GM19455 (cell line): Measurements from ENCODE around the gene PPP1R9B.

Experiments used
- ATAC-seq: cut with Tn5 transposase; IDR thresholded peaks from one replicate; pipeline ENCODE4 v1.9.1; 2021; ENCODE audit not compliant: unreplicated experiment

Gene PPP1R9B

DNA sequence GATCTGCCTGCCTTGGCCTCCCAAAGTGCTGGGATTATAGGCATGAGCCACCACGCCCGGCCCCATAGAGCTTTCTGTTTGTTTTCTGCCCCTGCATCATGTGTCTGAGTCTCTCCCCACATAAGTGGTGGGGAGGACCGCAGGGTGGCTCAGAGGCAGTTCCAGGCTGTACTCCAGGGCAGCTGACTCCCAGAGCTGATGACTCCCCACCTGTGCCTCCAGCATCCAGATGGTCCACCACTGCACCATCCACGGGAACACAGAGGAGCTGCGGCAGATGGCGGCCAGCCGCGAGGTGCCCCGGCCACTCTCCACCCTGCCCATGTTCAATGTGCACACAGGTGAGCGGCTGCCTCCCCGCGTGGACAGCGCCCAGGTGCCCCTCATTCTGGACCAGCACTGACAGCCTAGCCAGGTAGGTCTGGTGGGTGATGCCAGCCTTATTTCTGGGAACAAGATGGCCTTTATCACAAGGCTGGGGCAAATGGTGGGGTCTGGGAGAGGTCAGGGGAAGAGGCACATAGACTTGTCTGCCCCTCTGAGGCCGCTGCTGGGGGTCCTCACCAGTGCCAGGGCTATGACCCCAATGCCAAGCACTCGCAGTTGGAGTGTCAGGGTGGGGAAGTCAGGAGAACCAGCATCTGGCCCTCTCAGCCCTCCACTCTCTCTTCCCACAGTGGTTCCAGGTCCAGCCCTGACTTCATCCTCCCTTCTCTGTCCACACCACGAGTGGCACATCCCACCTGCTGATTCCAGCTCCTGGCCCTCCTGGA lies 24.7 kb upstream of the PPP1R9B start:
- no peak for ATAC-seq

- no peak for ATAC-seq
Measured at GRCh38 chr17:50174444-50174843, 24.0 kb upstream of the PPP1R9B start.

DNA sequence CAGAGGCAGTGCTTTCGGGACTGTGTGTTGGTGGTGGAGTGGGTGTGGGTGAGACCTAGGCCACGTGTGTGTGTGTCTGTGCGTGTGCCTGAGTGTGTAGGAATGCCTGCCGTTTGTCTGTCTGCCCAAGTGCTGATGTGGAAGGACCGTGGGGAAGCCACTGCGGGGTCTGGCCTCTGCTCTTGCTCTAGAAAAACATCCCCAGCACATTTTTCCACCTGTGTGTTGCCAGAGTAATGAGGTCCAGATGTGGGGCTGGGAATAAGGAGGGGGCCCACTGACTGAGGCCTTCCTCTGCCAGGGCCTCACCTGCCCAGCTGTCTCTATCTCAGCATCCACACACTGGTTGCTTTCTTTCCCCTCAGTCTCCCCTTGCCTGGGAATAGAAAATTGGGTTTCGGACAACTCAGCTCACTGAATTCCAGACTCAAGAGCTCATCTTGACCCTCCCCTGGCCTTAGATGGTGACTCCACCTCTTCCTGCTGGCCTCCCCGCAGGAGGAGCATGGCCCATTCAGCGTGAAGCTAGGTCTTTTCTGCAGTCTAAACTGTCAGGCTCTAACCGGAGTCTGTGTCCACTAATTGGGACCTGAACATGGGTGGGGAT lies 23.0 kb upstream of the PPP1R9B start:
- no peak for ATAC-seq

DNA sequence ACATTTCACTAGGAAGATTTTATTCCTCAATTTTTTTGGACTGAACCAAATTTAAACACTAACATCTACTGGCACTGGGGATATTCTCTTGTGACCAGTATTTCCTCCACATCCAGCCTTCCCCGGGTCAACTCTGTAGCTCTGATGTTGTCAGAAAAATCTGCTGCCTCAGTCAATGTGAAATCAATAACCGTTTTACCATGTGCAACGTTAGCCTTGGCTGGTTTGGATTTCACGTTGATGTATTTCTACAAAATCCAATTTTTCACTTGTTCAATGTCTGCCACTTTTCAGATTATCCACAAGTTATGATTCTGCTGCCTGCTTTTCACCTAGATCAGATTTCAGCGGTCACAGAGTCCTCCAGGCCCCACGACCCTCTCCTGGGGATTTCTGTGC lies 22.5 kb upstream of the PPP1R9B start:
- ATAC-seq: no peak

- ATAC-seq: no peak
Measured at GRCh38 chr17:50172130-50172529, 21.7 kb upstream of the PPP1R9B start.

DNA sequence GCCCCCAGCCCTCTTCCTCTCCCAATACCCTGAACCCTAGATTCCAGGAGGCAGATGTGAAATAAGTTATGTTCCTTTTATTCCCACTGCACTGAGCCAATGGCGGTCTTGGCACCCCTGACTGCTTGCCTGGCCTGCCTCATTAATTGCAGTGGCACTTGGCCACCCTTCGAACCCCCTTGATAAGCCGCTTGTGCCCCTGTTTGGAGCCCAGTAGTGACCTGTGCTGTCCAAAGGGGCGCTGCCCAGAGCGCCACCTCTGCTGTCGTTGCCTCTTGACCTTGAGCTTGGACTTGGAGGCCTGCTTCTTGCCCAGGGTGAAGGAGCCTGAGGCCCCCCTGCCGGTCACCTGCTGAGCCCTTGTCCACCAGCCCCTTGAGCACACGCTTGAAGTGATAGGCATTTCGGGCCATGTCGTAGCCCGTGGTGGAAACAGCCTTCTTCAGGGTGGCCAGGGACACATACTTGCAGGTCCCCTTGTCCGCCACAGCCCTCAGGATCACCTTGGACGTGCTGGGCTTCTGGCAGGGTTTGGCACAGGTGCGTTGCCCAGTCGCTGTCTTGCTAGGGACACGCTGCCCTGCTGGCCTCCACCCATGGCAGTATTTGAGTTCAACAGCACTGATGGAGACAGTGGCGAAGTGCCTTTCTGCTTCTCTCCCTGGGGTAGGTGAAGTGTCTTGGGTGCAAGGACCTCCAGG lies 21.0 kb upstream of the PPP1R9B start:
- no peak for ATAC-seq

- ATAC-seq: no peak
Measured at GRCh38 chr17:50170662-50171370, 20.3 kb upstream of the PPP1R9B start.

DNA sequence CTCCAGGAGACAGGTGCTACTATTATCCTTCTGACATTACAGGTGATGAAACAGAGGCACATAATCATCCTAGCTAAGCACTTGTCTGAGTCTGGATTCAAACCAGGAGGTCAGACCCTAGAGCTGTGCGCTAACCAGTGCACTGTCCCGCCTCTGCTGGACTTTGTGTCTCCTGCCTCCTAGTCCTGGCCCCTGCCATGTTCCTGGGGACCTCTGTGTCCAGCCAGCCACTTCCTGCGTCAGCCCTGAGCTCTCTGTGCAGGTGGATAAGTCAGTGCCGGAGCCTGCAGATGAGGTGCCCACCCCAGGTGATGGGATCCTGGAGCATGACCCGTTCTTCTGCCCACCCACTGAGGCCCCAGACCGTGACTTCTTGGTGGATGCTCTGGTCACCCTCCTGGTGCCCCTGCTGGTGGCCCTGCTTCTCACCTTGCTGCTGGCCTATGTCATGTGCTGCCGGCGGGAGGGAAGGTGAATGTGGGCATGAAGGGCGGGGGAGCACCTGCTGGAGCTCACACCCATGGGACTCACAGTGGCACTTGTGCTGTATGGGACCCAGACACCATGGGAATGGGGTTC lies 19.5 kb upstream of the PPP1R9B start:
- ATAC-seq: no peak

- no peak for ATAC-seq
Measured at GRCh38 chr17:50169121-50169764, 18.8 kb upstream of the PPP1R9B start.

DNA sequence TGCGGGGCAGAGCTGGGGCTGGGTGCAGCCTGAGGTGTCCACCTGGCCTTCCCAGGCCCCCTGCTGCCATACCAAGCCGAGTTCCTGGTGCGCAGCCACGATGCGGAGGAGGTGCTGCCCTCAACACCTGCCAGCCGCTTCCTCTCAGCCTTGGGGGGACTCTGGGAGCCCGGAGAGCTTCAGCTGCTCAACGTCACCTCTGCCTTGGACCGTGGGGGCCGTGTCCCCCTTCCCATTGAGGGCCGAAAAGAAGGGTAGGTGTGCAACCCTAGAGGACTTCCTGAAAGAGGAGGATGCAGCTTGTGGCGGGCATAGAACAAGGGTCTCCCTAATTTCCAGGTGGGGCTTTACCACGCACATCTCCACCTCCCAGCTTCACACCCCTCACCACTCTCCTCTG lies 17.8 kb upstream of the PPP1R9B start:
- no peak for ATAC-seq

- ATAC-seq: no peak
Measured at GRCh38 chr17:50167371-50167770, 16.9 kb upstream of the PPP1R9B start.

- no peak for ATAC-seq
Measured at GRCh38 chr17:50166518-50167181, 16.2 kb upstream of the PPP1R9B start.

GRCh38 chr17:50165867-50166517 lies 15.5 kb upstream of the PPP1R9B start, which contains the start of gene SGCA:
TSS of gene SGCA (plus strand) at chr17:50166005. CDS start at chr17:50166041, 36 bp downstream.
- ATAC-seq: no peak

GRCh38 chr17:50165466-50165865 lies 15.0 kb upstream of the PPP1R9B start:
- no peak for ATAC-seq

DNA sequence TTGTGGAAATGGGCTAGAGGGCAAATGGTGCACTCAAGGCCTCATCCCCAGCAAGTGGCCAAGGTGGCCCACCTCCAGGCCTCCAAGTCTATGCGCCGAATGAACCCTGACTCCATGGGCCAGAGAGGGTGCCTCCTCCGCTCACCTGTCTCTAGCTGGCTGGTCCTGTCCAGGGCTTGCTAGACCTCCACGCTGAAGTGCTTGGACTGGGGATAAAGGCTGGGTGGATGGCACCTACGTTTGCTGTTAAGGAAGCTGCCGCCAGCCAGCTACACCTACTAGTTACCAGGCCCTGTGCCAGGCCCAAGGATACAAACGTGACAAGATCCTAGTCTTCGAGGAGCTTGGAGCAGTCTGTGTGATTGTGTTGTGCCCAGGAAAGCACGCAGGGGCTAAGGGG lies 14.6 kb upstream of the PPP1R9B start:
- ATAC-seq: no peak

GRCh38 chr17:50164697-50164988 lies 14.2 kb upstream of the PPP1R9B start:
- ATAC-seq: no peak

- ATAC-seq: no peak
Measured at GRCh38 chr17:50163843-50164696, 13.6 kb upstream of the PPP1R9B start.

DNA sequence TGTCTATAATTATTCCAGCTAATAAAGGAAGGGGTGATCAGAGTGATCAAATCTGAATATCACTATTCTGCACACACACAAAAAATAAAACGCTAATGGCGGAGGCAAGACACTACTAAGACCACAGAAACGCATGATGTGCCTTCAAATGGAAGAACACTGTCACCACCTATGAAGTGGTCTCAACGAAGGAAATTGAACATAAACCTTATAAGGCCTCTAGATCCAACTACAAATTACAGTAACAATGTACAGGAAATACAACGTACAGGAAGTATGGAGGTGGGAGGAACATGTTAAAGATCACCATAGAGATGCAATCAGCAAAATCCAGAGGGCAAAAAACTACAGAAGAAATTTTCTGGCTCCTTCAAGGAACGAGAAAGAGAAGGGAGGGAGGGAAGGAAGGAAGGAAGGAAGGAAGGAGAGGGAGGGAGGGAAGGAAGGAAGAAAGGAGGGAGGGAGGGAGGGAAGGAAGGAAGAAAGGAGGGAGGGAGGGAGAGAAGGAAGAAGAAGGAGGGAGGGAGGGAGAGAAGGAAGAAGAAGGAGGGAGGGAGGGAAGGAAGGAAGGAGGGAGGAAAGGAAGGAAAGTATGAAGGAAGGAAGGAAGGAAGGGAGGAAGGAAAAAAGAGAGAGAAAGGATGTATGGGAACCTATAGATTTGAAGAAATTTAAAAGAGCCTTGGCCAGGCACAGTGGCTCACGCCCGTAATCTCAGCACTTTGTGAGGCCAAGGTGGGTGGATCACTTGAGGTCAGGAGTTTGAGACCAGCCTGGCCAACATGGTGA lies 12.2 kb upstream of the PPP1R9B start:
- no peak for ATAC-seq
